Stomach (tissue), 4 donors: ENCODE data around the gene TNRC18.

Experiments used
- CTCF ChIP-seq, 7 experiments: fragments of 450-650 bp in 4 of 7; fragments of 200-600 bp in 3 of 7; sonication (generic) in 3 of 7; IDR thresholded peaks; one replicate each; pipeline ENCODE4 v1.5.1; 2016 to 2019; ENCODE audit warnings: antibody characterized with exemption in 7 of 7, control low read depth in 2 of 7, mild to moderate bottlenecking in 1 of 7
- POLR2A ChIP-seq, 4 donors: fragments of 450-650 bp; IDR thresholded peaks; one replicate each; pipeline ENCODE4 v1.6.1; 2016; ENCODE audit warnings: antibody characterized with exemption in 4 of 4, control low read depth in 2 of 4, mild to moderate bottlenecking in 1 of 4, moderate library complexity in 1 of 4
- POLR2AphosphoS5 ChIP-seq, 3 donors: sonication (generic); formaldehyde crosslinking; IDR thresholded peaks; one replicate each; pipeline ENCODE4 v1.6.1; 2016; ENCODE audit warnings: antibody characterized with exemption in 3 of 3

- no peak for TF ChIP-seq POLR2A (IDR thresholded peaks at IDR 0.05)
- TF ChIP-seq CTCF (IDR thresholded peaks at IDR 0.05): no peak
- no peak for TF ChIP-seq POLR2AphosphoS5 (IDR thresholded peaks at IDR 0.05)
Measured at GRCh38 chr7:5350600-5351385, 72.8 kb downstream of the TNRC18 start.
